GM19452 (cell line): ENCODE results near the gene HYLS1.
A peak's percentile ranks its signal among the peaks of the same experiment; 100 is the strongest.
"Not testable (repeated sequence)": the region's sequence is repeated elsewhere in the genome, so short reads cannot be mapped to it uniquely, and the experiment has no call there.

Source experiments
- ATAC-seq: cut with Tn5 transposase; IDR thresholded peaks from one replicate; pipeline ENCODE4 v1.9.1; 2021; ENCODE audit not compliant: unreplicated experiment

Gene HYLS1

GRCh38 chr11:125887373-125888324 lies at the start of gene HYLS1:
TSS of gene HYLS1 (plus strand) at chr11:125887668. CDS start at chr11:125899369, 11,701 bp downstream.
- peak; percentile 85 for ATAC-seq

GRCh38 chr11:125842321-125842948 lies 45.0 kb upstream of the HYLS1 start:
- ATAC-seq = no peak

GRCh38 chr11:125846188-125846587 lies 41.3 kb upstream of the HYLS1 start:
- no peak for ATAC-seq

- ATAC-seq = not testable (repeated sequence)
Measured at GRCh38 chr11:125857670-125858069, 29.8 kb upstream of the HYLS1 start.

- ATAC-seq = not testable (repeated sequence)
Measured at GRCh38 chr11:125862786-125863185, 24.7 kb upstream of the HYLS1 start.

GRCh38 chr11:125865354-125865753 lies 22.1 kb upstream of the HYLS1 start:
- ATAC-seq = not testable (repeated sequence)

- ATAC-seq = no peak
Measured at GRCh38 chr11:125869521-125869920, 17.9 kb upstream of the HYLS1 start.

GRCh38 chr11:125871391-125872137 lies 15.9 kb upstream of the HYLS1 start:
- no peak for ATAC-seq

GRCh38 chr11:125872138-125872491 lies 15.4 kb upstream of the HYLS1 start:
- no peak for ATAC-seq

GRCh38 chr11:125873881-125874555 lies 13.4 kb upstream of the HYLS1 start:
- ATAC-seq = no peak

GRCh38 chr11:125874556-125875124 lies 12.8 kb upstream of the HYLS1 start:
- ATAC-seq = peak; percentile 83

- ATAC-seq = no peak
Measured at GRCh38 chr11:125881291-125881690, 6.2 kb upstream of the HYLS1 start.

- no peak for ATAC-seq
Measured at GRCh38 chr11:125883375-125883774, 4.1 kb upstream of the HYLS1 start.

- ATAC-seq = peak; percentile 28
Measured at GRCh38 chr11:125886997-125887372, 483 bp upstream of the HYLS1 start.

- no peak for ATAC-seq
Measured at GRCh38 chr11:125890447-125891100, 3.1 kb downstream of the HYLS1 start.

- ATAC-seq = no peak
Measured at GRCh38 chr11:125892071-125892470, 4.6 kb downstream of the HYLS1 start.

GRCh38 chr11:125892994-125893393 lies 5.5 kb downstream of the HYLS1 start:
- ATAC-seq = no peak

- ATAC-seq = no peak
Measured at GRCh38 chr11:125901872-125902271, 14.4 kb downstream of the HYLS1 start.

- ATAC-seq = no peak
Measured at GRCh38 chr11:125902277-125902926, 14.9 kb downstream of the HYLS1 start.
